Loucy (cell line): ENCODE data around the gene ZFAND2B.

Source experiments
- CTCF ChIP-seq: fragments of 200-600 bp; sonication (generic); conservative IDR thresholded peaks from 2 replicates; pipeline ENCODE4 v1.5.1; 2014; ENCODE audit warnings: mild to moderate bottlenecking, antibody characterized with exemption, low read length
- EZH2phosphoT487 ChIP-seq: fragments of 200-600 bp; IDR thresholded peaks from 2 replicates; pipeline ENCODE4 v1.6.1; 2018; ENCODE audit warnings: antibody characterized with exemption, mild to moderate bottlenecking, moderate library complexity, borderline replicate concordance

GRCh38 chr2:219159771-219160185 lies 46.8 kb upstream of the ZFAND2B start:
- TF ChIP-seq EZH2phosphoT487, result no peak
- TF ChIP-seq CTCF, result no peak
